IMR-90 (cell line): Measurements from ENCODE around the gene KIF25. TPM values are rescaled to one million over a fixed set of nuclear protein-coding genes. Genes with fewer than 3 reads are reported as not detected.

Experiments
- ATAC-seq: fragments of 200-7000 bp; cut with Tn5 transposase; 2 replicates; pipeline ENCODE4 v1.9.1; 2020; ENCODE audit warnings: low read depth, mild to moderate bottlenecking, moderate library complexity
- BruUV-seq: library from RNA; stranded (reverse); fragments of 400-500 nt; replicated peaks from 2 replicates; lab custom pipeline; 2021; lab: Mats Ljungman, UMichigan
- CTCF ChIA-PET: fragments of 300-600 bp; formaldehyde crosslinking; extraction: SDS; loops from one replicate; lab custom pipeline; 2021; ENCODE audit warnings: antibody characterized with exemption; lab: Yijun Ruan, JAX
- POLR2A ChIA-PET: fragments of 300-600 bp; sonication (Branson Sonifier 250); formaldehyde crosslinking; loops from one replicate; lab custom pipeline; 2022; ENCODE audit warnings: antibody characterized with exemption; ENCODE audit not compliant: unreplicated experiment; lab: Charles Lee
- DNase-seq: peaks from one replicate; pipeline ENCODE4 v3.0.0; 2013
- H2AFZ ChIP-seq: replicated peaks from 2 replicates; pipeline ENCODE3; 2013; ENCODE audit warnings: low read length, mild to moderate bottlenecking; ENCODE audit not compliant: poor library complexity
- H2AK5ac ChIP-seq: 2 replicates; pipeline ENCODE4 v1.6.1; 2013; ENCODE audit warnings: low read depth, low read length, inconsistent platforms
- H2AK9ac ChIP-seq: replicated peaks from 2 replicates; pipeline ENCODE3; 2013; ENCODE audit warnings: mild to moderate bottlenecking, low read depth, low read length, moderate library complexity; ENCODE audit not compliant: poor library complexity
- H2BK120ac ChIP-seq: 2 replicates; pipeline ENCODE4 v1.6.1; 2013; ENCODE audit warnings: low read depth, low read length, inconsistent platforms
- H2BK15ac ChIP-seq: 3 replicates; pipeline ENCODE4 v1.6.1; 2013; ENCODE audit warnings: low read depth, low read length, inconsistent platforms
- H2BK20ac ChIP-seq: 2 replicates; pipeline ENCODE4 v1.6.1; 2013; ENCODE audit warnings: low read depth, mild to moderate bottlenecking, inconsistent platforms, low read length, moderate library complexity
- H2BK5ac ChIP-seq: 2 replicates; pipeline ENCODE4 v1.6.1; 2013; ENCODE audit warnings: mild to moderate bottlenecking, low read depth, low read length, inconsistent platforms; ENCODE audit not compliant: poor library complexity, severe bottlenecking
- H3K14ac ChIP-seq: replicated peaks from 2 replicates; pipeline ENCODE4 v1.6.1; 2013; ENCODE audit warnings: low read depth, low read length, inconsistent platforms
- H3K18ac ChIP-seq: 2 replicates; pipeline ENCODE4 v1.6.1; 2013; ENCODE audit warnings: low read depth, low read length, control low read depth
- H3K23ac ChIP-seq: 2 replicates; pipeline ENCODE4 v1.6.1; 2013; ENCODE audit warnings: low read depth, low read length, inconsistent platforms
- H3K27ac ChIP-seq: 2 replicates; pipeline ENCODE4 v1.5.1; 2013; ENCODE audit warnings: mild to moderate bottlenecking, control low read depth, low read length; ENCODE audit not compliant: insufficient read depth
- H3K27me3 ChIP-seq: 2 replicates; pipeline ENCODE4 v1.6.1; 2013; ENCODE audit warnings: low read length; ENCODE audit not compliant: control insufficient read depth, insufficient read depth
- H3K36me3 ChIP-seq: 2 replicates; pipeline ENCODE4 v1.6.1; 2013; ENCODE audit warnings: low read length, mixed read lengths; ENCODE audit not compliant: control insufficient read depth, insufficient read depth
- H3K4ac ChIP-seq: 2 replicates; pipeline ENCODE4 v1.6.1; 2013; ENCODE audit warnings: low read depth, low read length, inconsistent platforms
- H3K4me1 ChIP-seq: 2 replicates; pipeline ENCODE4 v1.6.1; 2013; ENCODE audit warnings: low read length, mixed read lengths; ENCODE audit not compliant: control insufficient read depth, insufficient read depth
- H3K4me2 ChIP-seq: 2 replicates; pipeline ENCODE4 v1.6.1; 2013; ENCODE audit warnings: low read depth, mild to moderate bottlenecking, control low read depth, low read length, moderate library complexity
- H3K4me3 ChIP-seq: 2 replicates; pipeline ENCODE4 v1.5.1; 2013; ENCODE audit warnings: low read depth, mild to moderate bottlenecking, control low read depth, low read length, moderate library complexity; ENCODE audit not compliant: insufficient read depth
- H3K56ac ChIP-seq: 2 replicates; pipeline ENCODE4 v1.6.1; 2013; ENCODE audit warnings: low read length, inconsistent platforms; ENCODE audit not compliant: insufficient read depth; ENCODE audit errors: extremely low read depth
- H3K79me1 ChIP-seq, 2 experiments: 2 replicates each; pipeline ENCODE4 v1.6.1; 2013; ENCODE audit warnings: low read length in 2 of 2, inconsistent platforms in 1 of 2, low read depth in 1 of 2
- H3K9ac ChIP-seq: 2 replicates; pipeline ENCODE4 v1.6.1; 2013; ENCODE audit warnings: low read depth, low read length, control low read depth
- H3K9me1 ChIP-seq: 2 replicates; pipeline ENCODE4 v1.6.1; 2013; ENCODE audit warnings: low read length, inconsistent platforms; ENCODE audit not compliant: insufficient read depth
- H3K9me3 ChIP-seq: 2 replicates; pipeline ENCODE4 v1.6.1; 2013; ENCODE audit warnings: low read length; ENCODE audit not compliant: control insufficient read depth, insufficient read depth
- H4K20me1 ChIP-seq: 2 replicates; pipeline ENCODE4 v1.6.1; 2013; ENCODE audit warnings: low read length, inconsistent platforms; ENCODE audit not compliant: insufficient read depth
- H4K5ac ChIP-seq: 2 replicates; pipeline ENCODE4 v1.6.1; 2013; ENCODE audit warnings: mild to moderate bottlenecking, low read depth, low read length, control low read depth
- H4K8ac ChIP-seq, 2 experiments: 2 replicates each; pipeline ENCODE4 v1.6.1; 2013; ENCODE audit warnings: low read depth in 2 of 2, low read length in 2 of 2, control low read depth in 1 of 2, inconsistent platforms in 1 of 2
- H4K91ac ChIP-seq: 2 replicates; pipeline ENCODE4 v1.6.1; 2013; ENCODE audit warnings: low read depth, low read length, inconsistent platforms; ENCODE audit not compliant: insufficient read depth
- BHLHE40 ChIP-seq: fragments of 150-350 bp; IDR thresholded peaks from 2 replicates; pipeline ENCODE4 v1.6.1; 2016; ENCODE audit warnings: mild to moderate bottlenecking, low read depth, low read length
- CEBPB ChIP-seq: IDR thresholded peaks from 2 replicates; pipeline ENCODE4 v1.6.1; 2012; ENCODE audit warnings: low read depth, low read length, improper control_type of control experiment
- CHD1 ChIP-seq: IDR thresholded peaks from 2 replicates; pipeline ENCODE4 v1.6.1; 2012; ENCODE audit warnings: low read depth, low read length, improper control_type of control experiment
- FOS ChIP-seq: fragments of 150-350 bp; IDR thresholded peaks from 2 replicates; pipeline ENCODE4 v1.6.1; 2016; ENCODE audit warnings: low read depth, low read length
- MXI1 ChIP-seq: IDR thresholded peaks from 2 replicates; pipeline ENCODE4 v1.6.1; 2012; ENCODE audit warnings: low read depth, mild to moderate bottlenecking, low read length, moderate library complexity, borderline replicate concordance
- POLR2A ChIP-seq: IDR thresholded peaks from 2 replicates; pipeline ENCODE4 v1.6.1; 2012; ENCODE audit warnings: mild to moderate bottlenecking, low read depth, low read length
- RCOR1 ChIP-seq: IDR thresholded peaks from 2 replicates; pipeline ENCODE4 v1.6.1; 2012; ENCODE audit warnings: mild to moderate bottlenecking, low read length, improper control_type of control experiment; ENCODE audit not compliant: insufficient replicate concordance
- SMC3 ChIP-seq: fragments of 150-350 bp; IDR thresholded peaks from 2 replicates; pipeline ENCODE4 v1.6.1; 2016; ENCODE audit warnings: low read depth, mild to moderate bottlenecking, antibody characterized with exemption, low read length, moderate library complexity
- WGBS, 2 experiments: methylation state at CpG; one replicate each; pipeline versions ENCODE4 v1.1.5 to v1.1.7; 2013; ENCODE audit warnings: missing lambda C conversion rate in 2 of 2; ENCODE audit not compliant: insufficient read length in 1 of 2; ENCODE audit errors: extremely low coverage in 2 of 2; 5-methylcytosine and 5-hydroxymethylcytosine counted together
- dilution Hi-C: fragments of 300-500 bp; cut with HindIII; formaldehyde crosslinking; loops from one replicate; pipeline ENCODE4 v1.14.3; 2018; ENCODE audit warnings: low sequenced_read_pairs; ENCODE audit not compliant: unreplicated experiment
- in situ Hi-C: fragments of 300-500 bp; cut with MboI; formaldehyde crosslinking; loops from 3 replicates; pipeline ENCODE4 v1.14.3; 2019; ENCODE audit warnings: low sequenced_read_pairs, inconsistent platforms, mixed read lengths
- intact Hi-C: fragments of 100-400 bp; cut with micrococcal nuclease; formaldehyde crosslinking; loops from 2 replicates; pipeline ENCODE4 v1.10.0; 2022
- polyA plus RNA-seq, 3 experiments: library from polyadenylated mRNA; depleted of rRNA; stranded (reverse); fragments of >200 nt; gene quantifications; 2 replicates each; pipeline ENCODE4 v1.2.3, GENCODE V29; 2012; ENCODE audit warnings: low replicate concordance in 1 of 3
- total RNA-seq: library from RNA; depleted of rRNA; stranded (reverse); fragments of >200 nt; gene quantifications from 2 replicates; pipeline ENCODE4 v1.2.3, GENCODE V29; 2012
- TF ChIP-seq, protein P1 (sequence below): conservative IDR thresholded peaks from 2 replicates; pipeline ENCODE4 v1.5.1; 2012; ENCODE audit warnings: mild to moderate bottlenecking, low read depth, low read length, improper control_type of control experiment

KIF25 gene
- total and polyA plus RNA-seq, 2 of the 4 experiments (the other 2 are of a cell fraction), result not detected

DNA sequence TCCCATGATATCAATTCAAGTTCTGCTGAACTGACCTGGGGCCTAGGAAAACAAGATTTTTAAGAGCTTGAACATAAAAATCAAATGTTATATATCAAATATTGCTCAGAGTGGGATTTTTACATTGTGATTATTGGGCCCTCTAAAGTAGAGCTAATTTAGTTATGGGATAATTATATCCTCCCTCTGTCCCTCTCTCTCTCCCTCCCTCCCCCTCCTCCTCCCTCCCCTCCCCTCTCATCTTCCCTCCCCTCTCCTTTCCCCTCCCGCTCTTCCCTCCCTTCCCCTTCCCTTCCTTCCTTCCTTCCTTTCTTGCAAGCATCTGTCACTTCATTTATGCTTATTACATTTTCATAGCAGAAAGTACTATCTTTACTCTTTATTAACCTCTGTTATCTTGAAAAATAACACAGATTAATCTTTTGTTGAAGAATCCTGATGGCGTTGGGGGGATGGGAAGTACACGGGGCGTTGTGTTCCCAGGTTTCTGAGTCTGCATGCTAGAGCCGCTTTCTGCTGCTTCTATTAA lies 32.8 kb downstream of the KIF25 start:
- no peak overlapping the region for H2AFZ ChIP-seq
- WGBS, 2 experiments, result no CpG with 5 or more reads among the region's 5 CpGs
- dilution Hi-C loops, result no loop called here
- H3K18ac ChIP-seq, result no peak overlapping the region
- H2AK9ac ChIP-seq, result no peak overlapping the region
- peaks cover 11% of the 10 kb centered on the region for H3K4me1 ChIP-seq
- no peaks in the 10 kb centered on the region for H3K79me1 ChIP-seq
- no peak overlapping the region for H4K8ac ChIP-seq
- no peak overlapping the region for H3K23ac ChIP-seq
- H3K9me1 ChIP-seq, result peaks cover 14% of the 10 kb centered on the region
- H4K5ac ChIP-seq, result no peak overlapping the region
- H2BK5ac ChIP-seq, result no peak overlapping the region
- no peak overlapping the region for H3K56ac ChIP-seq
- H3K9me3 ChIP-seq, result no peaks in the 10 kb centered on the region
- 0 out of 3 replicates have a peak overlapping the region, but pooled peaks have one; percentile 28 for H2BK15ac ChIP-seq
- H2BK120ac ChIP-seq, result no peak overlapping the region
- H3K4me3 ChIP-seq, result no peak overlapping the region
- no peak overlapping the region for H2AK5ac ChIP-seq
- H2BK20ac ChIP-seq, result no peak overlapping the region
- POLR2A ChIA-PET, result no interaction called here
- in situ Hi-C loops, result no loop called here
- no peak overlapping the region for H3K14ac ChIP-seq
- H3K27ac ChIP-seq, result no peak overlapping the region
- H3K36me3 ChIP-seq, result no peaks in the 10 kb centered on the region
- H3K9ac ChIP-seq, result no peak overlapping the region
- intact Hi-C loops, result loop anchor here (10.0 kb wide), 2 partner anchors 75 to 205 kb away; partner anchors contain the start of gene AFDN
- H3K27me3 ChIP-seq, result no peaks in the 10 kb centered on the region
- no peak overlapping the region; the same call in 1 of the 2 replicates for H4K91ac ChIP-seq
- no peak overlapping the region for H3K4me2 ChIP-seq
- TF ChIP-seq BHLHE40, result no peak
- no peak for TF ChIP-seq CEBPB
- TF ChIP-seq POLR2A, result no peak
- TF ChIP-seq RCOR1, result no peak
- no peak for TF ChIP-seq FOS
- TF ChIP-seq CHD1, result no peak
- no peak for TF ChIP-seq MXI1
- TF ChIP-seq, protein P1, sequence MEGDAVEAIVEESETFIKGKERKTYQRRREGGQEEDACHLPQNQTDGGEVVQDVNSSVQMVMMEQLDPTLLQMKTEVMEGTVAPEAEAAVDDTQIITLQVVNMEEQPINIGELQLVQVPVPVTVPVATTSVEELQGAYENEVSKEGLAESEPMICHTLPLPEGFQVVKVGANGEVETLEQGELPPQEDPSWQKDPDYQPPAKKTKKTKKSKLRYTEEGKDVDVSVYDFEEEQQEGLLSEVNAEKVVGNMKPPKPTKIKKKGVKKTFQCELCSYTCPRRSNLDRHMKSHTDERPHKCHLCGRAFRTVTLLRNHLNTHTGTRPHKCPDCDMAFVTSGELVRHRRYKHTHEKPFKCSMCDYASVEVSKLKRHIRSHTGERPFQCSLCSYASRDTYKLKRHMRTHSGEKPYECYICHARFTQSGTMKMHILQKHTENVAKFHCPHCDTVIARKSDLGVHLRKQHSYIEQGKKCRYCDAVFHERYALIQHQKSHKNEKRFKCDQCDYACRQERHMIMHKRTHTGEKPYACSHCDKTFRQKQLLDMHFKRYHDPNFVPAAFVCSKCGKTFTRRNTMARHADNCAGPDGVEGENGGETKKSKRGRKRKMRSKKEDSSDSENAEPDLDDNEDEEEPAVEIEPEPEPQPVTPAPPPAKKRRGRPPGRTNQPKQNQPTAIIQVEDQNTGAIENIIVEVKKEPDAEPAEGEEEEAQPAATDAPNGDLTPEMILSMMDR, result no peak
- no peak for TF ChIP-seq SMC3
- H3K4ac ChIP-seq, result no peak overlapping the region
- no peak for ATAC-seq
- CTCF ChIA-PET, result no interaction called here
- no peak for DNase-seq
- BruUV-seq, result no TSS peak
- no peaks in the 10 kb centered on the region for H4K20me1 ChIP-seq
